HG03460 (cell line): ENCODE data around the gene PALLD.
"Not testable (repeated sequence)": the region's sequence is repeated elsewhere in the genome, so short reads cannot be mapped to it uniquely, and the experiment has no call there.

Source experiments
- ATAC-seq: cut with Tn5 transposase; IDR thresholded peaks from one replicate; pipeline ENCODE4 v1.9.1; 2021; ENCODE audit not compliant: unreplicated experiment

The PALLD gene

DNA sequence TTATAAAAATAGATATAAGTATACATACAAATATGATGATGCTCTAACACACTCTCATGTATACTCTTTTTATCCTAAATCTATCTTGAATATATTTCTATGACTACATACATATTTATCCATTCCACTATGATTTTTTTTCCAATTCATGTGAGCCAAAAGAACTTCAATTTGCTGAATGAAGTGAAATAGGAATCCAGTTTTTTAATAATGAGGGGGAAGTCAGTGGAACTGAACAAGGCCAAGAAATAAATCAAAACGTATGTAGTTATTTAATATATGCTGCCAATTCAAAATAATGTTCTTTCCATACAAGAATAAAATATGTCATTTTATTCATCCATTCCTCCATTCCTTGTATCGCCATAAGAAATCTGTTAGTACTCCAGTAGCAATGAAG, 6.1 kb upstream of the PALLD start:
- ATAC-seq: no peak

DNA sequence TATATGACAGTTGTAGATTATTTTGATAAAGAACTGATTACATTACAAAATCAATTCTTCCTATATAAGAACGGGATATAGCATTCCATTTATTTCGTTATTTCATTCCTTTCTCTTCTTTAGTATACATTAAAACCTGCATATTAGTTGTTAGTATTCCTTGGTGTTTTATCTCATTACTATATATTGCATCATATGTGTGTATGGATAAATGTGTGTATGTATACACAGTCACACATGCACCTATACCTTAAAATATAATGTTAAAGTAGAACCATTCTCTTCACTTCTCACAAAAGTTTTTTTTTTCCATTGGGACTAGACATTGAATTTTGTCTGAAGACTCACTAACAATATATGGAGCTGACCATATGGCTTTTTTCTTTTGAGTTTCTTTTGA, 5.3 kb upstream of the PALLD start:
- no peak for ATAC-seq

DNA sequence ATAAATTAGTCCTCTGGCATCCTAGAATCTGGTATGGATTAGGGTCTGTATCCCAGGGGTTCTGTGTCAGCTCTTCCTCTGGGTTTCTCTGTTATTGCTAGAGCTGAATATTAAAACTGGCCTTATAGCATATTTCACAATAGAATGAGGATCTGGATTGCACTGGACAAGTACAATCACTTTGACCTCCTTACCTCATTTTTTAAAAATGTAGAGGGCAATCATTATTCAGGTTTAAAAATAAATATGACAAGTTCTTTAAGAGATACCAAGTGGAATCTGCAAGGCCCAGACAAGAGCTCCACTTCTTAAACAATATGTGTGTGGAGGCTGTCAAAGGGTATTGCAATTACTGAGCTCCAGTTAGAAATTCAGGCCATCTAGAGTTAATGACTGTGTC, 1.4 kb downstream of the PALLD start:
- ATAC-seq: no peak

DNA sequence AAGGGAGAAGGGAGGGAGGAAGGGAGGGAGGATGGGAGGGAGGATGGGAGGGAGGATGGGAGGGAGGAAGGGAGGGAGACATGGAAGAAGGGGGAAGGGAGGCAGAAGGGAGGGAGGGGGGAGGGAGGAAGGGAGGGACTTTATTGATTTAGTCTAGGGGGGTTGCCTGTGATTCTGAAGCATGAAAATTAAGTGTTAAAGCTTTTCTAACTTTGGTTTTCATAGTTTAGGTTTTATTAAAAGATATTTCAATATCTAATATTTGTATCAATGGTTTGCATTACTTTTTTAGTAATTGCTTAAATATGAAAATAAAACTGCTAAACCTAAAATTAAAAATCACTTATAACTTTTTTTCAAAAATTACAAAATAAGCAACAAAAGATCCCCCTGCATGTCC, 2.4 kb downstream of the PALLD start:
- ATAC-seq: no peak

- no peak for ATAC-seq
Measured at GRCh38 chr4:168501407-168501806, 4.6 kb downstream of the PALLD start.

DNA sequence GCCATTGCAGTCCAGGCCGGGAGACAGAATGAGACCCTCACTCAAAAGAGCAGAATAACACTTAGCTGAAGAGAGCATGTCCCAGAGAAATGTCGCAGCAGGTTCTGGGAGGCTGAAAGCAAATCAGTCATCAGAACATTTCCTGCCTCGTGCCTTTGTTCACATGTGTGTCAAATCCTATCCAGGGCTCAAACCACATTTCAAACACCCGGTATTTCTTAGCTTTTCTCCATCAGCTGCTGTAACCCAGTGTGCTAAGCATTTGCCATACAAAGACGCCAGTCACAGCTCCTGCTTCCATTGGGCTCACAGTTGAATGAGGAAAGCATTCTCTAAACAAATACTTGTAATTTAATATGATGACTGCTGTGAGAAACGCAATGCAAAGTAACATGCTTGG, 6.0 kb downstream of the PALLD start:
- no peak for ATAC-seq

DNA sequence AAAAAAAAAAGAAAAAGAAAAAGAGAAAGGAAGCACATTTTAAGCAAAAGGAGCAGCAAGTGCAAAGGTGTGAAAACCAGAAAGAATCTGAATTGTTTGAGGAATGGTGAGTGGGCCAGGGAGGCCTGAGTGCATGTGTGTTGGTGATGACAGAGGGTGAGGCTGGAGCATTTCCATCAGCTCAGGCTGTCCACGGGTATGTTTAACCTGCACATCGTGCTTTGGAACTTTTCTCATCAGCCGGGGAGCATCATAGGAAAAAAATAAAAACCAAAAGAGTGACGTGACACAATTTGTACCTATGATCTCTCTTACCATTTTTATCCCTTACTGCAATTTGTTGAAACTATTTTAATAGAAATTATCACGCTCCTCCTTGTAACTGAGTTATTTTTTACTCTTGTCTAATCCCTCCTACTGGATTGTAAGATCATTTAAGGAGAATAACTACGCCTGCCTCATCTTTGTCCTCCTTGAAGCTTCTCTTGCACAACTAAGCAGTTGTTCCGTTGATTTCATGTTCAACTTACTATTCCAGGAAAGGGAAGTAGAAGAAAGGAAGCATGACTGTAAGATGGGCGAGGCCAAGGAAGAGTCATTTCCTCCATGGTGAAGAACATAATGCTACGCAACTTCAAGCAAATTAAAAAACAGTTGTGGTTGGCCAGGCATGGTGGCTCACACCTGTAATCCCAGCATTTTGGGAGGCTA, 7.0 kb downstream of the PALLD start:
- no peak for ATAC-seq

GRCh38 chr4:168504526-168504925, 7.7 kb downstream of the PALLD start:
- ATAC-seq: no peak

DNA sequence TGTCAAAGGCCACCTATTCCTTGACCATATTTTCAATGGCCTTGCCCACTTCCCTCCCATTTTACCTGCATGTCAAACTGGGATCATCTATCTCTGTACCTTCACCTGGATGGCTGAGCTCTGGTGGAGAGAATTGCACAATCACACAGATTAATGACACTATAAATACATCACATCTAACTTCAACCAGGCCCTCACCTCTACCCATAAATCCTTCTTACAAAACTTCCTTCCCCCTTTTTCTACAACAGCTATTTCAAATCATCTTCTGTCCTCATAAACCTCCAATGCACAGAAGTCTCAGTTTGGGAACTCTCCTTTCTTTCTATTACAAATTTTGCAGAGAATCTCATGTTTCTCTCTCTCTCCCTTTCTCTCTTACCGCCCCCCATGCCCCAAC, 9.2 kb downstream of the PALLD start:
- ATAC-seq: no peak

GRCh38 chr4:168507178-168507815, 10.4 kb downstream of the PALLD start:
- no peak for ATAC-seq

- ATAC-seq: no peak
Measured at GRCh38 chr4:168508683-168509082, 11.8 kb downstream of the PALLD start.

GRCh38 chr4:168509786-168510185, 12.9 kb downstream of the PALLD start:
- ATAC-seq: no peak

DNA sequence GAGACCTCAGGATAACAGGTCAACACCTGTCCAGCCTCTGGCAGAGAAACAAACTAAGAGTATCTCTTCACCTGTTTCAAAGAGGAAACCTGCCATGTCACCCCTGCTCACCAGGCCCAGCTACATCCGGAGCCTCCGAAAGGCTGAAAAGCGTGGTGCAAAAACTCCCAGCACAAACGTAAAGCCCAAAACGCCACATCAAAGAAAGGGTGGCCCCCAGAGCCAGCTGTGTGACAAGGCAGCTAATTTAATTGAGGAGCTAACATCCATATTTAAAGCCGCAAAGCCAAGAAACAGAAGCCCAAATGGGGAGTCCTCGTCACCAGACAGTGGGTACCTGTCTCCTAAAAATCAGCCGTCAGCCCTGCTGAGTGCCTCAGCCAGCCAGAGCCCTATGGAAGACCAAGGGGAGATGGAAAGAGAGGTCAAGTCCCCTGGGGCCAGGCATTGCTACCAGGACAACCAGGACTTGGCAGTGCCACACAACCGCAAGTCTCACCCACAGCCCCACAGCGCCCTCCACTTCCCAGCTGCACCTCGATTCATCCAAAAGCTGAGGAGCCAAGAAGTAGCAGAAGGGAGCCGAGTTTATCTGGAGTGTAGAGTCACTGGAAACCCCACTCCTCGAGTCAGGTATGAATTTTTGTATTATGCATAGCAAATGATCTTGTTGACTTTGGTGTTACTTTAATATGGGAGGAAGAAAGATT, 15.1 kb downstream of the PALLD start:
- ATAC-seq: no peak

DNA sequence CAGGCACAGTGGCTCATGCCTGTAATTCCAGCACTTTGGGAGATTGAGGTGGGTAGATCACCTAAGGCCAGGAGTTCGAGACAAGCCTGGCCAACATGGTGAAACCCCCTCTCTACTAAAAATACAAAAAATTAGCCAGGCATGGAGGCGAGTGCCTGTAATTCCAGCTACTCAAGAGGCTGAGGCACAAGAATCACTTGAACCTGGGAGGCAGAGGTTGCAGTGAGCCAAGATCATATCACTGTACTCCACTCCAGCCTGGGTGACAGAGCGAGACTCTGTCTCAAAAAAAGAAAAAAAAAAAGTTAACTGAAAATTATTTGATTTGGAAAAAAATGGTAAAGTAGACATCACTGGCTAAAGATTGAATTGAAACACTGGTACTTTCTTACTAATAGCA, 17.0 kb downstream of the PALLD start:
- ATAC-seq: not testable (repeated sequence)

GRCh38 chr4:168514249-168514852, 17.5 kb downstream of the PALLD start:
- no peak for ATAC-seq

GRCh38 chr4:168515222-168516011, 18.6 kb downstream of the PALLD start:
- no peak for ATAC-seq

DNA sequence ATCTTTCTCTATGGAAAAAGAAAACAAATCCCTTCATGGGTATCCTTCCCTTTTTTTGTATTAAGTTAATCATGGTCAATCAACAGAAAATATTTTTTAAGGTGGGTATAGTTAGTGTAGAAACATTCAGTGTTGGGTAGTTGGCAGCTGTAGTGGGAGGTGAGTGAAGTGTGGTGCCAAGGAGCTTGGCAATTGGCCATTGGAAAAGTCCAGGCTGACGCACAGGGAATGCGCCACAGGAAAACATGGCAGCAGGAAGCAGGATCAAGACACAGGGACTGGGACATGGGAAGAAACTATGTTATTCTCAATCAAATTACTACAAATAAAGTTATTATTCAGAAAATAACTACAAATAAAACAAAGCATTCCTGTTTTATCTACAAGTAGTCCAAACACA, 20.0 kb downstream of the PALLD start:
- no peak for ATAC-seq

GRCh38 chr4:168519576-168519975, 22.7 kb downstream of the PALLD start:
- no peak for ATAC-seq

- ATAC-seq: no peak
Measured at GRCh38 chr4:168521721-168522120, 24.9 kb downstream of the PALLD start.

GRCh38 chr4:168522356-168522755, 25.5 kb downstream of the PALLD start:
- no peak for ATAC-seq

GRCh38 chr4:168522829-168523489, 26.1 kb downstream of the PALLD start:
- no peak for ATAC-seq
